ENCODE data around the gene PRSS16. TPM values are rescaled to one million over a fixed set of nuclear protein-coding genes. Genes with fewer than 3 reads are reported as not detected.

PRSS16 gene, protein sequence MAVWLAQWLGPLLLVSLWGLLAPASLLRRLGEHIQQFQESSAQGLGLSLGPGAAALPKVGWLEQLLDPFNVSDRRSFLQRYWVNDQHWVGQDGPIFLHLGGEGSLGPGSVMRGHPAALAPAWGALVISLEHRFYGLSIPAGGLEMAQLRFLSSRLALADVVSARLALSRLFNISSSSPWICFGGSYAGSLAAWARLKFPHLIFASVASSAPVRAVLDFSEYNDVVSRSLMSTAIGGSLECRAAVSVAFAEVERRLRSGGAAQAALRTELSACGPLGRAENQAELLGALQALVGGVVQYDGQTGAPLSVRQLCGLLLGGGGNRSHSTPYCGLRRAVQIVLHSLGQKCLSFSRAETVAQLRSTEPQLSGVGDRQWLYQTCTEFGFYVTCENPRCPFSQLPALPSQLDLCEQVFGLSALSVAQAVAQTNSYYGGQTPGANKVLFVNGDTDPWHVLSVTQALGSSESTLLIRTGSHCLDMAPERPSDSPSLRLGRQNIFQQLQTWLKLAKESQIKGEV
- 10 to 100 TPM; 11.9 to 21.0 (median 14.6) TPM for total RNA-seq

GRCh38 chr6:27247133-27247836 is at the start of gene PRSS16:
Gene PRSS16 (plus strand): TSS chr6:27247701. CDS start chr6:27247738, 37 bp downstream.
- H3K9me3 ChIP-seq: no peaks in the 10 kb centered on the region
- DNase-seq (no peak), ATAC-seq (ENCODE audit: low FRiP score in 2 of 2) (no peak)
- no peaks in the 10 kb centered on the region for H3K36me3 ChIP-seq
- peaks cover 0 to 16% (median 2%) of the 10 kb centered on the region in 4 donors for H3K27me3 ChIP-seq
- peaks cover 8 to 18% (median 16%) of the 10 kb centered on the region in 4 donors for H3K4me1 ChIP-seq
- 58 to 60% methylated on average over 12 of the region's 12 CpGs for WGBS, 2 donors
- no peak within 1 kb of the TSS for H3K27ac ChIP-seq
- H3K4me3 ChIP-seq: no peak within 1 kb of the TSS
- TF ChIP-seq POLR2AphosphoS5 (IDR thresholded peaks at IDR 0.05) (no peak), POLR2A (IDR thresholded peaks at IDR 0.05) (no peak), CTCF (IDR thresholded peaks at IDR 0.05) (no peak), EP300 (IDR thresholded peaks at IDR 0.05) (no peak)

DNA sequence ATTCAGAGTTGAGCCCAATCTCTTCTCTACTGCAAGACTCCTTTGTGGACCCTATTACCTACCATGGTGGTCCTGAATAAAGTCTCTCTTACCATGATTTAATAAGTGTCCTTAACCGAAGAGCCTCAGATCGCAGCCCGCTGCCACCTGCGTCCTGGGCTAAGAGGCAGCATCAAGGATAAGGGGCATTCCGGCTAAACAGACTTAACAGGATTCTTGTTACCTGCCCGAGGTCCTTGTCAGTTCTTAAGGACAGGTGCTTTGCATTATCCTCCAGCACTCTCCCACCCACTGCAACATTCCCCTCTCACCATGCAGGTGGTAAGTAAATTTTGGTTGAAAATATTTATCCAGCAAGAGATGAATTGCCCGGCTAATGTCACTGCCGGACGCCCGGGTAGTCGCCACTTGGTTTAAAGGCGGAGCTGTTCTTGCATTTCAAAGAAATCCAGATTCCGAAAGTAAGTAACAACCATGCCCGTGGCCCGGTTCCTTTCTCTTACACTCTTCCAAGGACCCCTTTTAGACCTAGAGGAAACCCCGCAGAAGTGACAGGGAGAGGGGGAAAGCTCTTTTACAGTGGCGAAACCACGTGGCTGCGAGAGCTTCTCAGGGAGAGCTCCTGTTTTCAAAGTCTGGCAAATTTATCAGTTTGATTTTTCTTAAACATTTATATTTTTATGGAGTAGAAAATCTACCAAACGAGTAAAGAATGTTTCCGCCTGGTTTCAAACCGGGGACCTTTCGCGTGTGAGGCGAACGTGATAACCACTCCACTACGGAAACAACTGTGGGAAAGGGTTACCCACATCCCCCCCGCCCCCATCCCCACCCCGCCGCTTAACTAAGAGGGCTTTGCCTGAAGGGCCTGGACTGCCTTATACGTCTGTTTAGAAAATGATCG is 41.9 kb upstream of the PRSS16 start:
- Histone ChIP-seq H3K4me3 (peak overlapping the region in 1 of 4 donors; percentile 15), H3K9me3 (no peaks in the 10 kb centered on the region), H3K27ac (no peak overlapping the region), H3K4me1 (peaks cover 0 to 6% (median 0%) of the 10 kb centered on the region in 4 donors), H3K27me3 (peaks cover 0 to 13% (median 5%) of the 10 kb centered on the region in 4 donors), H3K36me3 (no peaks in the 10 kb centered on the region)
- TF ChIP-seq POLR2A (IDR thresholded peaks at IDR 0.05) (no peak), POLR2AphosphoS5 (IDR thresholded peaks at IDR 0.05) (no peak), EP300 (IDR thresholded peaks at IDR 0.05) (no peak), CTCF (IDR thresholded peaks at IDR 0.05) (no peak)
- no peak for DNase-seq
- no peak for ATAC-seq (ENCODE audit: low FRiP score in 2 of 2)
- 20 to 21% methylated on average over 32 of the region's 32 CpGs for WGBS, 2 donors

DNA sequence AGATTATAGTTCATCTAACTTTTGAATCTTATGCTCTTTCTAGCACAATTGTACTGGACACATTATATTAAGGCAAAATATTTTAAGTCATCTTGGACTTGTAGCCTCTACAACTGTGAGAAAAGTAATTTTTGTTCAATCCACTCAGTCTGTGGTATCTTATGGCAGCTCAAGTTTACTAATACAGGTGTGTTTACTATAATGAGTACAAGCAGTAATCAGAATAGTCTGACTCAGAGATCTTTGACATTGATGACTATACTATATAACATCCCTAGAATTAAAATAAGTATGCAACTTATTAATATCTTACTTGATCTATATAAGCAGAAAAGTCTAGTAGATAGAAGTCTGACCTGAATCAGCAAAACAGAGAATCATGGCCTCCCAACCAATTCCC is 40.7 kb upstream of the PRSS16 start:
- Histone ChIP-seq H3K4me1 (peaks cover 0 to 6% (median 0%) of the 10 kb centered on the region in 4 donors), H3K9me3 (no peaks in the 10 kb centered on the region), H3K4me3 (no peak overlapping the region), H3K27me3 (peaks cover 0 to 13% (median 5%) of the 10 kb centered on the region in 4 donors), H3K27ac (no peak overlapping the region), H3K36me3 (no peaks in the 10 kb centered on the region)
- TF ChIP-seq CTCF (IDR thresholded peaks at IDR 0.05): no peak
- TF ChIP-seq POLR2AphosphoS5 (IDR thresholded peaks at IDR 0.05): no peak
- no peak for TF ChIP-seq EP300 (IDR thresholded peaks at IDR 0.05)
- TF ChIP-seq POLR2A (IDR thresholded peaks at IDR 0.05): no peak
- DNase-seq: no peak
- no peak for ATAC-seq (ENCODE audit: low FRiP score in 2 of 2)

DNA sequence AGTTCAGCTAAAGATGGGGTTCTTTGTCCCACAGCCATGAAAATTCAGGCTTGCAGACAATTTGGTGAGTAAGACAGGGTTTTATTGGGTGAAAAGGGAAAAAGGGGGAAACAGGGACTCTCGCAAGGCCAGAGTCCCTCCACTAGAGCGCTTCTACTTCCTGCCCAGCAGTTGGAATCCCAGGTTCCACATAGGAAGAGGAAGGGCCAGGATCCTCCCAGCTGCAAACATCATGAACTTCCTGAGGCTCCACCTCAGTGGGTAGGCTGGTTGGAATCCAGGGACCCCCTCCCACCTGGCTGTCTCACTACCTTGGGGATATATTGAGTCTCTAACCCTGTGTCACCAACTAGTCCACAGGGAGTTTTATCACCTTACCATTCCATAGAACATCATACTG is 39.5 kb upstream of the PRSS16 start:
- Histone ChIP-seq H3K4me3 (no peak overlapping the region), H3K36me3 (no peaks in the 10 kb centered on the region), H3K9me3 (no peaks in the 10 kb centered on the region), H3K4me1 (peaks cover 0 to 6% (median 0%) of the 10 kb centered on the region in 4 donors), H3K27ac (no peak overlapping the region), H3K27me3 (peaks cover 0 to 13% (median 5%) of the 10 kb centered on the region in 4 donors)
- ATAC-seq (ENCODE audit: low FRiP score in 2 of 2) (no peak), DNase-seq (no peak)
- 85 to 93% methylated on average over 2 of the region's 2 CpGs for WGBS, 2 donors
- TF ChIP-seq CTCF (IDR thresholded peaks at IDR 0.05) (no peak), POLR2A (IDR thresholded peaks at IDR 0.05) (no peak), EP300 (IDR thresholded peaks at IDR 0.05) (no peak), POLR2AphosphoS5 (IDR thresholded peaks at IDR 0.05) (no peak)
